Stimulated activated CD8-positive, alpha-beta memory T cell treated with anti-CD3 and anti-CD28 coated beads, Interleukin-7, amount 100 ng/mL, for 24 hours (primary cell): Measurements from ENCODE around the gene ITGAE.

Experiments used
- DNase-seq: peaks from one replicate; pipeline ENCODE4 v3.0.0-alpha.2; 2020; ENCODE audit warnings: low read depth

Gene ITGAE

GRCh38 chr17:3693829-3694231 is 107.2 kb downstream of the ITGAE start:
- no peak for DNase-seq

GRCh38 chr17:3693141-3693540 is 107.8 kb downstream of the ITGAE start:
- no peak for DNase-seq

GRCh38 chr17:3692346-3692745 is 108.6 kb downstream of the ITGAE start:
- no peak for DNase-seq

GRCh38 chr17:3691617-3692067 is 109.3 kb downstream of the ITGAE start:
- no peak for DNase-seq

- DNase-seq = no peak
Observed at GRCh38 chr17:3690094-3690715, 110.8 kb downstream of the ITGAE start.

GRCh38 chr17:3689262-3690093 is 111.5 kb downstream of the ITGAE start:
- DNase-seq = no peak

GRCh38 chr17:3688852-3689261 is 112.1 kb downstream of the ITGAE start:
- DNase-seq = no peak

- no peak for DNase-seq
Observed at GRCh38 chr17:3688027-3688553, 112.9 kb downstream of the ITGAE start.

- no peak for DNase-seq
Observed at GRCh38 chr17:3685174-3685573, 115.8 kb downstream of the ITGAE start.

GRCh38 chr17:3683054-3683511 is 117.9 kb downstream of the ITGAE start:
- DNase-seq = no peak

- no peak for DNase-seq
Observed at GRCh38 chr17:3682033-3682432, 119.0 kb downstream of the ITGAE start.

- DNase-seq = no peak
Observed at GRCh38 chr17:3681565-3681964, 119.4 kb downstream of the ITGAE start.

GRCh38 chr17:3681057-3681456 is 119.9 kb downstream of the ITGAE start:
- DNase-seq = no peak

GRCh38 chr17:3679531-3680126 is 121.4 kb downstream of the ITGAE start:
- DNase-seq = no peak

- no peak for DNase-seq
Observed at GRCh38 chr17:3678821-3679530, 122.0 kb downstream of the ITGAE start.

GRCh38 chr17:3678095-3678820 is 122.7 kb downstream of the ITGAE start:
- DNase-seq = no peak

- no peak for DNase-seq
Observed at GRCh38 chr17:3675886-3676285, 125.1 kb downstream of the ITGAE start.

- DNase-seq = no peak
Observed at GRCh38 chr17:3672571-3672970, 128.4 kb downstream of the ITGAE start.

- DNase-seq = no peak
Observed at GRCh38 chr17:3669548-3669947, 131.4 kb downstream of the ITGAE start.

GRCh38 chr17:3669085-3669347 is 132.0 kb downstream of the ITGAE start:
- DNase-seq = no peak

GRCh38 chr17:3668279-3669084 is 132.5 kb downstream of the ITGAE start, which contains the start of the genes EMC6 and TAX1BP3:
Gene EMC6 (plus strand): TSS chr17:3668812. CDS start chr17:3669147, 335 bp downstream.
Gene TAX1BP3 (minus strand): TSS chr17:3668578. CDS start chr17:3668526, 52 bp downstream.
- DNase-seq = peak; percentile 96
